GM23338 (cell line): ENCODE measurements around the gene RRP9.

Experiments
- CREB1 ChIP-seq: fragments of 250-450 bp; sonication (Bioruptor Pico); IDR thresholded peaks from 2 replicates; pipeline ENCODE4 v1.5.0; 2020; ENCODE audit warnings: low read depth, mild to moderate bottlenecking, moderate library complexity
- EZH2 ChIP-seq: fragments of 200-600 bp; sonication (generic); IDR thresholded peaks from one replicate; pipeline ENCODE4 v1.8.0; 2017; ENCODE audit warnings: antibody characterized with exemption, mild to moderate bottlenecking, low read depth; ENCODE audit not compliant: unreplicated experiment
- EZH2phosphoT487 ChIP-seq: fragments of 200-600 bp; sonication (generic); IDR thresholded peaks from one replicate; pipeline ENCODE4 v1.8.1; 2018; ENCODE audit warnings: antibody characterized with exemption; ENCODE audit not compliant: unreplicated experiment
- JUNB ChIP-seq: IDR thresholded peaks from one replicate; pipeline ENCODE4 v1.6.1; 2016; ENCODE audit warnings: antibody characterized with exemption; ENCODE audit not compliant: unreplicated experiment
- POLR2AphosphoS5 ChIP-seq: IDR thresholded peaks from 2 replicates; pipeline ENCODE4 v1.6.1; 2016; ENCODE audit warnings: antibody characterized with exemption, low read depth
- STAT1 ChIP-seq: IDR thresholded peaks from one replicate; pipeline ENCODE4 v1.6.1; 2016; ENCODE audit warnings: antibody characterized with exemption; ENCODE audit not compliant: unreplicated experiment
- ZNF114 ChIP-seq: fragments of 250-450 bp; sonication (Bioruptor Pico); IDR thresholded peaks from 2 replicates; pipeline ENCODE4 v1.5.0; 2020; ENCODE audit warnings: mild to moderate bottlenecking, moderate library complexity
- ZNF331 ChIP-seq: fragments of 250-450 bp; sonication (Bioruptor Pico); IDR thresholded peaks from 2 replicates; pipeline ENCODE4 v1.5.0; 2020; ENCODE audit warnings: low read depth, mild to moderate bottlenecking, moderate library complexity
- TF ChIP-seq, protein P1 (sequence below), 2 experiments: fragments of 200-600 bp in 1 of 2; sonication (generic) in 1 of 2; conservative IDR thresholded peaks; 2 replicates each; pipeline versions ENCODE4 v1.5.1 to v1.6.1; 2016 to 2017; ENCODE audit warnings: antibody characterized with exemption in 2 of 2, low read depth in 2 of 2, mild to moderate bottlenecking in 2 of 2, moderate library complexity in 1 of 2
- TF ChIP-seq, protein P2 (sequence below): IDR thresholded peaks from one replicate; pipeline ENCODE4 v1.6.1; 2018; ENCODE audit warnings: antibody characterized with exemption; ENCODE audit not compliant: unreplicated experiment

DNA sequence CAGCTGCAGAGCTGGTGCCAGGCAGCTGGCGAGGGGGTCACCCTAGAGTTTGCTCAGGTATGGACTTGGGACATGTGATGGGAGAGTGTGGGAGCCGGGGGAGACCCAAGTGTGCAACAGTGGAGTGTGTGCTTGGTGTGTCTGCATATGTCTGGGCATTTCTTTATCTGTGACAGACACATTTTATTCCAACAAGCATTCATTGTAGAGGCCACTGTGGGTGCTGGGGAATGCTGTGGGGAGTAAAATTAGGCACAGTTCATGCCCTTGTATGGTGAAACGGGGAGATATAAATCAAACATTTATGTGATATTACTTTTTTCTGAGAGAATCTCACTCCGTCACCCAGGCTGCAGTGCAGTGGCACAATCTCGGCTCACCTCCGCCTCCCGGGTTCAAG, 45.9 kb upstream of the RRP9 start:
- TF ChIP-seq, protein P1, sequence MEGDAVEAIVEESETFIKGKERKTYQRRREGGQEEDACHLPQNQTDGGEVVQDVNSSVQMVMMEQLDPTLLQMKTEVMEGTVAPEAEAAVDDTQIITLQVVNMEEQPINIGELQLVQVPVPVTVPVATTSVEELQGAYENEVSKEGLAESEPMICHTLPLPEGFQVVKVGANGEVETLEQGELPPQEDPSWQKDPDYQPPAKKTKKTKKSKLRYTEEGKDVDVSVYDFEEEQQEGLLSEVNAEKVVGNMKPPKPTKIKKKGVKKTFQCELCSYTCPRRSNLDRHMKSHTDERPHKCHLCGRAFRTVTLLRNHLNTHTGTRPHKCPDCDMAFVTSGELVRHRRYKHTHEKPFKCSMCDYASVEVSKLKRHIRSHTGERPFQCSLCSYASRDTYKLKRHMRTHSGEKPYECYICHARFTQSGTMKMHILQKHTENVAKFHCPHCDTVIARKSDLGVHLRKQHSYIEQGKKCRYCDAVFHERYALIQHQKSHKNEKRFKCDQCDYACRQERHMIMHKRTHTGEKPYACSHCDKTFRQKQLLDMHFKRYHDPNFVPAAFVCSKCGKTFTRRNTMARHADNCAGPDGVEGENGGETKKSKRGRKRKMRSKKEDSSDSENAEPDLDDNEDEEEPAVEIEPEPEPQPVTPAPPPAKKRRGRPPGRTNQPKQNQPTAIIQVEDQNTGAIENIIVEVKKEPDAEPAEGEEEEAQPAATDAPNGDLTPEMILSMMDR (conservative IDR thresholded peaks at IDR 0.05; ENCODE audit: low read depth in 2 of 2): no peak
- TF ChIP-seq POLR2AphosphoS5 (no peak), JUNB (no peak), STAT1 (no peak), CREB1 (no peak), EZH2phosphoT487 (no peak), EZH2 (no peak), ZNF114 (CRISPR knock-in tag) (no peak), ZNF331 (CRISPR knock-in tag) (no peak)
- TF ChIP-seq, protein P2, sequence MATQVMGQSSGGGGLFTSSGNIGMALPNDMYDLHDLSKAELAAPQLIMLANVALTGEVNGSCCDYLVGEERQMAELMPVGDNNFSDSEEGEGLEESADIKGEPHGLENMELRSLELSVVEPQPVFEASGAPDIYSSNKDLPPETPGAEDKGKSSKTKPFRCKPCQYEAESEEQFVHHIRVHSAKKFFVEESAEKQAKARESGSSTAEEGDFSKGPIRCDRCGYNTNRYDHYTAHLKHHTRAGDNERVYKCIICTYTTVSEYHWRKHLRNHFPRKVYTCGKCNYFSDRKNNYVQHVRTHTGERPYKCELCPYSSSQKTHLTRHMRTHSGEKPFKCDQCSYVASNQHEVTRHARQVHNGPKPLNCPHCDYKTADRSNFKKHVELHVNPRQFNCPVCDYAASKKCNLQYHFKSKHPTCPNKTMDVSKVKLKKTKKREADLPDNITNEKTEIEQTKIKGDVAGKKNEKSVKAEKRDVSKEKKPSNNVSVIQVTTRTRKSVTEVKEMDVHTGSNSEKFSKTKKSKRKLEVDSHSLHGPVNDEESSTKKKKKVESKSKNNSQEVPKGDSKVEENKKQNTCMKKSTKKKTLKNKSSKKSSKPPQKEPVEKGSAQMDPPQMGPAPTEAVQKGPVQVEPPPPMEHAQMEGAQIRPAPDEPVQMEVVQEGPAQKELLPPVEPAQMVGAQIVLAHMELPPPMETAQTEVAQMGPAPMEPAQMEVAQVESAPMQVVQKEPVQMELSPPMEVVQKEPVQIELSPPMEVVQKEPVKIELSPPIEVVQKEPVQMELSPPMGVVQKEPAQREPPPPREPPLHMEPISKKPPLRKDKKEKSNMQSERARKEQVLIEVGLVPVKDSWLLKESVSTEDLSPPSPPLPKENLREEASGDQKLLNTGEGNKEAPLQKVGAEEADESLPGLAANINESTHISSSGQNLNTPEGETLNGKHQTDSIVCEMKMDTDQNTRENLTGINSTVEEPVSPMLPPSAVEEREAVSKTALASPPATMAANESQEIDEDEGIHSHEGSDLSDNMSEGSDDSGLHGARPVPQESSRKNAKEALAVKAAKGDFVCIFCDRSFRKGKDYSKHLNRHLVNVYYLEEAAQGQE: no peak
